Ovary (tissue), 3 donors: Measurements from ENCODE around the gene CDH23.

Experiments used
- CTCF ChIP-seq, 3 donors: fragments of 450-650 bp in 2 of 3; fragments of 200-600 bp in 1 of 3; IDR thresholded peaks; one replicate each; pipeline versions ENCODE4 v1.5.1 to v1.8.0; 2016 to 2022; ENCODE audit warnings: antibody characterized with exemption in 3 of 3, mild to moderate bottlenecking in 1 of 3
- POLR2A ChIP-seq: fragments of 450-650 bp; IDR thresholded peaks from one replicate; pipeline ENCODE4 v1.6.1; 2017; ENCODE audit warnings: antibody characterized with exemption, mild to moderate bottlenecking, moderate library complexity
- donor health status: DM: no; HTN: no; CAD: no.

GRCh38 chr10:71581376-71581775 is 184.7 kb downstream of the CDH23 start:
- TF ChIP-seq CTCF (IDR thresholded peaks at IDR 0.05) (no peak), POLR2A (no peak)
